Smooth muscle cell (in vitro differentiated cells): ENCODE measurements around the gene SS18L1. TPM values are rescaled to one million over a fixed set of nuclear protein-coding genes. Genes with fewer than 3 reads are reported as not detected.
A peak's percentile ranks its signal among the peaks of the same experiment; 100 is the strongest.

Source experiments
- DNase-seq: peaks from one replicate; lab custom pipeline; 2025; ENCODE audit not compliant: unreplicated experiment; lab: John Stamatoyannopoulos, UW
- H2AFZ ChIP-seq: fragments of 200-600 bp; sonication (generic); 2 replicates; pipeline ENCODE4 v1.6.0; 2016; ENCODE audit warnings: antibody characterized with exemption, low read depth, mild to moderate bottlenecking
- H3F3A ChIP-seq: fragments of 200-600 bp; sonication (generic); 2 replicates; pipeline ENCODE4 v1.6.0; 2017; ENCODE audit warnings: antibody characterized with exemption, low read depth
- H3K27ac ChIP-seq: fragments of 200-600 bp; sonication (generic); 2 replicates; pipeline ENCODE4 v1.5.1; 2016; ENCODE audit warnings: low read depth, mild to moderate bottlenecking
- H3K27me3 ChIP-seq: fragments of 200-600 bp; sonication (generic); 2 replicates; pipeline ENCODE4 v1.6.1; 2016; ENCODE audit warnings: low read depth, mild to moderate bottlenecking
- H3K36me3 ChIP-seq: fragments of 200-600 bp; sonication (generic); 2 replicates; pipeline ENCODE4 v1.5.1; 2016; ENCODE audit warnings: low read depth
- H3K4me1 ChIP-seq: fragments of 200-600 bp; sonication (generic); 2 replicates; pipeline ENCODE4 v1.5.1; 2016; ENCODE audit warnings: low read depth
- H3K4me2 ChIP-seq: fragments of 200-600 bp; sonication (generic); 2 replicates; pipeline ENCODE4 v1.6.0; 2016; ENCODE audit warnings: mild to moderate bottlenecking
- H3K4me3 ChIP-seq: fragments of 200-600 bp; sonication (generic); 2 replicates; pipeline ENCODE4 v1.5.1; 2016; ENCODE audit warnings: mild to moderate bottlenecking
- H3K79me2 ChIP-seq: fragments of 200-600 bp; sonication (generic); 2 replicates; pipeline ENCODE4 v1.6.0; 2016; ENCODE audit warnings: low read depth, mild to moderate bottlenecking
- H3K9ac ChIP-seq: fragments of 200-600 bp; sonication (generic); 2 replicates; pipeline ENCODE4 v1.6.0; 2016; ENCODE audit warnings: low read depth
- H3K9me3 ChIP-seq: fragments of 200-600 bp; sonication (generic); replicated peaks from 2 replicates; pipeline ENCODE4 v1.5.1; 2016; ENCODE audit warnings: low read depth
- H4K20me1 ChIP-seq: fragments of 200-600 bp; sonication (generic); 2 replicates; pipeline ENCODE4 v1.6.0; 2016; ENCODE audit warnings: low read depth
- WGBS: methylation state at CpG from one replicate; pipeline ENCODE4 v1.1.7; 2016; ENCODE audit warnings: low lambda C conversion rate; 5-methylcytosine and 5-hydroxymethylcytosine counted together
- polyA plus RNA-seq: library from polyadenylated mRNA; unstranded; fragments of >200 nt; fragmentation: Nextera tagmentation; extraction: Ambion mirVana; gene quantifications from 2 replicates; pipeline ENCODE4 v1.2.1, GENCODE V29; 2016
- total RNA-seq: library from RNA; depleted of rRNA; stranded (reverse); fragments of >200 nt; gene quantifications from 2 replicates; pipeline ENCODE4 v1.2.3, GENCODE V29; 2014
- TF ChIP-seq, protein P1 (sequence below): fragments of 200-600 bp; sonication (generic); IDR thresholded peaks from 2 replicates; pipeline ENCODE4 v1.5.1; 2017; ENCODE audit warnings: borderline replicate concordance, mild to moderate bottlenecking, antibody characterized with exemption; ENCODE audit not compliant: insufficient read depth, poor library complexity, severe bottlenecking

SS18L1 gene
- total and polyA plus RNA-seq, 2 experiments from 2014 or later = 2.3 to 10.1 TPM

DNA sequence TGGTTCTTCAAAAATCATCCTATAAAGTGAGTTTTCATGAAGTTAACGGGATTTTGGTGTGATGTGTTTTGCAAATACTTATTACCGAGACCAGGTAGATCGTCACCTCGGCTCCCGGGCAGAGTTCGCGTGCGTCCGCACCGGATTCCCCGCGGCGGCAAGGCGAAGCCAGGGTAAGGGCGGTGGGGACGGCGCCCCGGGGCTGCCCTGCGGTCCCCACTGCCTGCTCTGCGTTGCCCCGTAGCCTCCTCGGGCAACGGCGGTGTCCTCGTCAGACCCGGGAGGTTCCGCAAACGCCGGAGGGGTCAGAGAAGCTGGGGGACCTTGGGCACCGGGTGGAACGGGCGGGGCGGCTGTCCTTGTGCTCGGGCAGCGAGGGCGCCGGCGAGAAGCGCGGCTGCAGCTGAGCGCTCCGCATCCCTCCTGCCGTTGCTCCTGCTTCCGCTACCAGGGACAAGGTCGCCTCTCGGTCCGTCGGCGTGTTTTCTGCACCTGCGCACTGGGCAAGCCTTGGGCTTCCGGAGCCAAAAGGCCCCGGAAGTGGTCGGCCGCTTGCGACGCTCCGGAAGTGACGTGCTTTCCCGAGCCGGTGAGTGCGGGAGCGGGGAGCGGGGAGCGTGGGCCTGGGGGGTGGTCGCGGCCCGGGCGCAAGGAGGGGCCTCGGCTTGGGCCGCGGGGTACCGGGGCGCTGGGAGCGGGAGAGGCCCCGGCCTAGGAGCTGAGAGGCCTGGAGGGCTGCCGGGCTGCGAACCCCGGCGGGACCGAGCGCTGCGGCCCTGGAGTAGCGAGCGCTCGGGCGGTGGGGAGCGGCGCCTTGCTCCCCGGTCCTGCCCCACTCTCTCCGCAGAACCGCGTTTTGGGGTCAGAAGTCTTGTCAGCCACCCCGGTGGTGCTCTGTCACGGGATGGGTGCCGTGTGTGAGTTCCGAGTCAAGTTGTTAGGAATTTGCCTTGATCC, 39.2 kb downstream of the SS18L1 start, which contains the start of gene MTG2:
MTG2 (plus strand) TSS at position 560 of the 957 bp plus-strand sequence. CDS start 10,393 bp downstream, outside the sequence.
- DNase-seq = peak; percentile 77
- Histone ChIP-seq H3K4me3 (peak within 1 kb of the TSS; percentile 87), H3K79me2 (peaks cover 44% of the 10 kb centered on the region), H2AFZ (peak within 1 kb of the TSS; percentile 71), H3K4me2 (peak within 1 kb of the TSS; percentile 100), H3K27me3 (no peaks in the 10 kb centered on the region), H3K36me3 (no peaks in the 10 kb centered on the region), H3K4me1 (peaks cover 11% of the 10 kb centered on the region), H3K9ac (peak within 1 kb of the TSS; percentile 99), H3F3A (peaks cover 12% of the 10 kb centered on the region), H4K20me1 (peaks cover 8% of the 10 kb centered on the region), H3K9me3 (no peaks in the 10 kb centered on the region), H3K27ac (peak within 1 kb of the TSS; percentile 86)
- TF ChIP-seq, protein P1, sequence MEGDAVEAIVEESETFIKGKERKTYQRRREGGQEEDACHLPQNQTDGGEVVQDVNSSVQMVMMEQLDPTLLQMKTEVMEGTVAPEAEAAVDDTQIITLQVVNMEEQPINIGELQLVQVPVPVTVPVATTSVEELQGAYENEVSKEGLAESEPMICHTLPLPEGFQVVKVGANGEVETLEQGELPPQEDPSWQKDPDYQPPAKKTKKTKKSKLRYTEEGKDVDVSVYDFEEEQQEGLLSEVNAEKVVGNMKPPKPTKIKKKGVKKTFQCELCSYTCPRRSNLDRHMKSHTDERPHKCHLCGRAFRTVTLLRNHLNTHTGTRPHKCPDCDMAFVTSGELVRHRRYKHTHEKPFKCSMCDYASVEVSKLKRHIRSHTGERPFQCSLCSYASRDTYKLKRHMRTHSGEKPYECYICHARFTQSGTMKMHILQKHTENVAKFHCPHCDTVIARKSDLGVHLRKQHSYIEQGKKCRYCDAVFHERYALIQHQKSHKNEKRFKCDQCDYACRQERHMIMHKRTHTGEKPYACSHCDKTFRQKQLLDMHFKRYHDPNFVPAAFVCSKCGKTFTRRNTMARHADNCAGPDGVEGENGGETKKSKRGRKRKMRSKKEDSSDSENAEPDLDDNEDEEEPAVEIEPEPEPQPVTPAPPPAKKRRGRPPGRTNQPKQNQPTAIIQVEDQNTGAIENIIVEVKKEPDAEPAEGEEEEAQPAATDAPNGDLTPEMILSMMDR = no peak
- WGBS = under 1% methylated on average over 87 of the region's 96 CpGs

- no peaks in the 10 kb centered on the region for H3K9me3 ChIP-seq
- no peaks in the 10 kb centered on the region for H3K36me3 ChIP-seq
- TF ChIP-seq, protein P1 = no peak
- H3K27ac ChIP-seq = peak overlapping the region; percentile 86
- WGBS = 32% methylated on average over 25 of the region's 25 CpGs
- peaks cover 16% of the 10 kb centered on the region for H4K20me1 ChIP-seq
- peaks cover 52% of the 10 kb centered on the region for H3K79me2 ChIP-seq
- H2AFZ ChIP-seq = peak overlapping the region; percentile 67
- peaks cover 12% of the 10 kb centered on the region for H3F3A ChIP-seq
- no peak for DNase-seq
- peak overlapping the region; percentile 87 for H3K4me3 ChIP-seq
- no peaks in the 10 kb centered on the region for H3K27me3 ChIP-seq
- H3K4me1 ChIP-seq = peaks cover 11% of the 10 kb centered on the region
- H3K4me2 ChIP-seq = peak overlapping the region; percentile 100
- peak overlapping the region; percentile 99 for H3K9ac ChIP-seq
Observed at GRCh38 chr20:62183426-62184142, 40.0 kb downstream of the SS18L1 start.

DNA sequence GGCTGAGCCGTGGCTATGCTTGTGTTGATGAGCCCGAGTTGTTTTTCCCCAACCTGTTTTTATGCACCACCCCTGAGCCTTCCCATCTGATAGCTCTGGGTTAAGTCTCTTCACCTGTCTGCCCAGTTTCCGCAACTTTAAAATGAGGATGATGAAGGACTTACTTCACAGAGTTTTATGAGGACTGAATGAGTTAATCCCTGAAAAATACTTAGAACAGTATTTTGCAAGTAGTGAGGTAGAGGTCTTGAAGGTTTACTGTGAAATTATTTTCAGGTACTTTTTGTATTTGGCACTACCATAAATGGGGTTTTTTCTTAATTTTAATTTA, 42.5 kb downstream of the SS18L1 start:
- Histone ChIP-seq H3K27me3 (no peaks in the 10 kb centered on the region), H3K36me3 (no peaks in the 10 kb centered on the region), H3K9ac (no peak overlapping the region), H3K9me3 (no peaks in the 10 kb centered on the region), H3K4me2 (no peak overlapping the region), H4K20me1 (peaks cover 40% of the 10 kb centered on the region), H3K27ac (no peak overlapping the region), H2AFZ (no peak overlapping the region), H3K4me1 (peaks cover 11% of the 10 kb centered on the region), H3K4me3 (no peak overlapping the region), H3F3A (peaks cover 10% of the 10 kb centered on the region), H3K79me2 (peaks cover 71% of the 10 kb centered on the region)
- TF ChIP-seq, protein P1 = no peak
- no peak for DNase-seq
- WGBS = 96% methylated on average over 3 of the region's 3 CpGs
